ENCODE measurements around the gene DNASE1L1. TPM values are rescaled to one million over a fixed set of nuclear protein-coding genes. Genes with fewer than 3 reads are reported as not detected.

DNASE1L1 gene, protein sequence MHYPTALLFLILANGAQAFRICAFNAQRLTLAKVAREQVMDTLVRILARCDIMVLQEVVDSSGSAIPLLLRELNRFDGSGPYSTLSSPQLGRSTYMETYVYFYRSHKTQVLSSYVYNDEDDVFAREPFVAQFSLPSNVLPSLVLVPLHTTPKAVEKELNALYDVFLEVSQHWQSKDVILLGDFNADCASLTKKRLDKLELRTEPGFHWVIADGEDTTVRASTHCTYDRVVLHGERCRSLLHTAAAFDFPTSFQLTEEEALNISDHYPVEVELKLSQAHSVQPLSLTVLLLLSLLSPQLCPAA
- total RNA-seq (2014; rRNA removed; shearing (Covaris generic); ENCODE audit: low replicate concordance) = 40.3 and 46.1 TPM in 2 replicates

DNA sequence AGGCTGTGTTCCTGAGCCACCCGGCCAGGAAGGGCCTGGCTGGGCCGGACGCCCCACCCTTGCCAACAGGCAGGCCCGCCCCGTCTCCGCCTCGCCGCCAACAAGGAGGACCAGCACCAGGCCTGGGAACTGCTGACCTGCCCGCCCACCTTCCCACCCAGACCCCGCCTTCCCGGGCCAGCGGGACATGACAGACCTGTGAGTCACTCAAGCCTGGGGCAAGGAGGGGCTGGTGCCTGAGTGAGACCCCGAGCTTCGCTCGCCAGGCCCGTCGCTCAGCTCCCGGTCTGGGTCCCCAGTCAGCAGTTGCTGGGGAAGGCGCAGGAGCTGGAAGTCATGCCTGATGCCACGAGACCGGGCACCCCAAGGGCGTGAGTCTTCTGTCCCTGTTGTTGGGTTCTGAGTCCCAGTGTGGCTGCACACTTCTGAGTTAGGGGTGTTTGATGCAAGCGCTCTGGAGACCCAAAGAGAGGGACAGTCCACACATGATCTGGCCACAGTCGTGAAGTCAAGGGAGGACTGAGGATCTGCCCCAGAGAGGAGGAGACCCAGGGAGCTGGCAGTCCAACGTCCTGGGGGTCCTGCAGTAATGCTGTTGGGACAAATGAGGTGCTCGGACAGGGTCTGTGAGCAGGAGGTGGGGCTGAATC, at the start of gene DNASE1L1:
DNASE1L1 (minus strand) TSS at position 33 of the 650 bp plus-strand sequence. CDS start 3,686 bp downstream, outside the sequence.
- DNase-seq (ENCODE audit: low read depth) = peak; percentile 86
- in situ Hi-C loops (cut with HindIII; ENCODE audit: low pct_unique_long_range_greater_than_20kb, low sequenced_read_pairs) = no loop called here

DNA sequence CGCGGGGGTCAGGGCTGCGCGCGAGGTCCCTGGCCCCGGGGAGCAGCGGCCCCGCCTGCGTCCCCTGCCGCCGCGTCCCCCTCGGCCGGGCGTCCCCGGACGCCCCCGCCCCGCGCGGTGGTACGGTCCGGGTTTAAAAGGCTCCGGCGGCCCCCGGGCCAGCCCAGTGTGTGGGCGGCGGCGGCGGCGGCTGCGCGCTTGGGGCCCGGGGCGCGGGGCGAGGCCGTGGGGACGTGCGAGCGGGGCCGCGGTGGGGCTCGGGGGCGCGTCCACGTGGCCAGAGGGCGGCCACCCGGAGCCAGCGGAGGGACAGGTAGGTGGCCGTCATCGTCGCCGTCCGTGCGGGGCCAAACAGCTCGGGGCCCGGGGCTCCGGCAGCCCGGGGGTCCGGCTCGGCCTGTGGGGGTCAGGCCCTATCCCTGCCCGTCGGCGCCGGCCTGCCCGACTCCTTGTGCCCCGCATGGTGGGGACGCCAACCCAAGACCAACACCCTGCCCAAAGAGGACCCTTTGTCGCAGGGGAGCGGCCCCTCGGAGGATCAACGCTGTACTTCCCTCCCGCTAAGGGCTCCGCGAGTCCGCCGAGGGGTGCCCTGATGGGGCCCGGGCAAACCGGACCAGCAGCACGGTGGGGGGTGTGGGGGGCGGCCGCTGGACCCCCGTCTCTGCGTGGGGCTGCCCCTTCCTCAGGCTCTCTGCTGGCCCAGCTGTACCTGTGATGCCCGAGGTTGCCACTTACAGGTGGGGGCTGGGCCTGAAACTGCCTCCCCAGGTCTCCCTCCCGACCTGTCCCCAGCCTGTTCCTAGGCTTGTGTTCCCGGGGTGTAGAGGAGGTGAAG, 49.3 kb upstream of the DNASE1L1 start, which contains the start of gene PLXNA3:
PLXNA3 (plus strand) TSS at position 166 of the 838 bp plus-strand sequence. CDS start 1,903 bp downstream, outside the sequence.
- DNase-seq (ENCODE audit: low read depth) = no peak
- in situ Hi-C loops (cut with HindIII; ENCODE audit: low pct_unique_long_range_greater_than_20kb, low sequenced_read_pairs) = no loop called here

DNA sequence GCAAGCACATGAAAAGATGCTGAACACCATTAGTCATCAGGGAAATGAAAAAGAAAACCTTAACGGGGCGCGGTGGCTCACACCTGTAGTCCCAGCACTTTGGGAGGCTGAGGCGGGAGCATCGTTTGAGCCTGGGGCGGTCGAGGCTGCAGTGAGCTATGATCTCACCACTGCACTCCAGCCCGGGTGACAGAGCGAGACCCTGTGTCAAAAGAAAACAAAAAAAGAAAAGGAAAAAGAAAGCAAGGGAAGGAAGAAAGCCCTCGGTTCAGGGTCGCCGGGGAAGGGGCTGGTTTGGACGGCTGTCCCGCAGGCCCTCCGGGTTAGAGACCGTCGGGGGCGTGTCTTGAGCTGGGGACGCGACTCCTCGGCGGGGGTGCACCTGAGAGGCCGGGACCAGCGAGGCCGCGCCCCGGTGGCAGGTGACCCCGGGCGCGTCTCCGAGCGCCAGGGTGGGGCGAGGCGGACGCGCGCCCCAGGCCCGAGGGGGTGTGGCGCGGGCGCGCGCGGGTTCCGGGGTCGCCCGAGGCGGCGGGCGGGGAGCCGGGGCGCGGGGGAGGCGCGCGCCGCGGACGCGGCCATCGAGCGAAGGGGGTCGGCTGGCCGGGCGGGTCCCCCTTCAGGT, 48.5 kb upstream of the DNASE1L1 start:
- in situ Hi-C loops (cut with HindIII; ENCODE audit: low pct_unique_long_range_greater_than_20kb, low sequenced_read_pairs) = no loop called here
- peak; percentile 30 for DNase-seq (ENCODE audit: low read depth)

DNA sequence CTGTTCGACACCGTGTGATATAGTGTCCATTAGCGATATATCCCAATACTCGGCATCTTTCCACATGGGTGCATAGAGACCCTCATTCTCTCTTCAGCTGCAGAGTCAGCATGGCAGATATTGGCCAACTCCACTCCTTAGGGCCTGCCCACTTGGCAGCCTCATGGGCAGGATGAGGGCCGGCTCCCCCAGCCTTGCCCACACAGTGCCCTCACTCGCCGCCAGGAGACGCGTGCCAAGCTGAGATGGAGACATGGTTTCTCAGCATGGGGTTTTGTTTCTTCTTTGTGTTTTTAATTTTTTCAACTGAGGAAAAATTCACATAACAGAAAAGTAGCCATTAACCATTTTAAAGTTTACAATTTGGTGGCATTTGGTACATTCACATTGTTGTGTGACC, 43.8 kb upstream of the DNASE1L1 start:
- no peak for DNase-seq (ENCODE audit: low read depth)
- in situ Hi-C loops (cut with HindIII; ENCODE audit: low pct_unique_long_range_greater_than_20kb, low sequenced_read_pairs) = no loop called here

DNA sequence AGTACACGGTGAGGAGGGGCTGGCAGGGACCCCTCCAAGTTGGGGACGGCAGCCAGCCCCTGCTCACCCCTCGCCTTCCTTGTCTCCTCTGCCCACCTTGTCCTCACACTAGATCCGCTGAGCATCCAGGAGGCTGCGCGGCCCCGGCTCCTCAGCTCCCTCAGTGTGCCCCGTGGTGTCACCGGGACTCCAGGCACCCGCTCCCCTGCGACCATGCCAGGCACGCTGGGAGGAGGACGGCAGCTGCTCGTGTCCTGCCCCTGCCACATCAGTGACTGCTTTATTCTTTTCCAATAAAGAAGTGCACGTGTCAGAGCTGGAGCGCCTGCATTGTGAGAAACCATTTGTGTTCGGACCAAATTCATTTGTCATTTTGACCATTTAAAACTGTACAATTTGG, 41.3 kb upstream of the DNASE1L1 start:
- in situ Hi-C loops (cut with HindIII; ENCODE audit: low pct_unique_long_range_greater_than_20kb, low sequenced_read_pairs) = no loop called here
- no peak for DNase-seq (ENCODE audit: low read depth)

DNA sequence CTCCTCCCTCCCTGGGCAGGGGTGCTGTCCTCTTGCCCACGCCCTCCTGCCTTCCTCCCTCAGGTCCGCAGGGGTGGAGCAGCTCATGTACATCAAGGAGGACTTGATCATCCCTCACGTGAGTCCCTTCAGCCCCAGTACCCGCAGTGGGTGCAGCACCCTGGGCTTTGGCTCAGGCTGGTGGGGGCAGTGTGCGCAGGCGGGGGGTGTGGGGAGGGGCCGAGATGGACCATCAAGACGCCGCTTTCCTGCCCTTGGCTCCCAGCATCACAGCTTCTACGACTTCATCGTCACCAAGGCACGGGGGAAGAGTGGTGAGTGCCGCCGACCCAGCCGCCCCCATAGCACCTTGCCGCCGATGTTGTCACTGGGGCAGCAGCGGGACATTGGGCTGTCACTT, 40.6 kb upstream of the DNASE1L1 start:
- no peak for DNase-seq (ENCODE audit: low read depth)
- in situ Hi-C loops (cut with HindIII; ENCODE audit: low pct_unique_long_range_greater_than_20kb, low sequenced_read_pairs) = no loop called here

DNA sequence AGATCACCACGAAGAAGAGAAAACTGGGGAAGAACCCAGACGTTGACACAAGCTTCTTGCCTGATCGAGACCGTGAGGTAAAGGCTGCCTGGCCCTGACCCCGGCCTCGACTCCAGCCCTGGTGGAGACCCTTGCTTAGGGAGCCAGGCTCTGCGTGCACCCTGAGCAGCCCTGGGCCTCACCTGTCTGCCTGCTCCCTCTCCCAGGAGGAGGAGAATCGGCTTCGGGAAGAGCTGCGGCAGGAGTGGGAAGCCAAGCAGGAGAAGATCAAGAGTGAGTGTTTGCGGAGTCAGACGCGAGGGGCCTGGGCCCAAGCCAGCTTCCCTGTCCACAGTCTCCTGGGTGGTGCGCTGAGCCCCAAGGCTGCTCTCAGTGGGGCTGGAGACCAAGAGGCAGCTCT, 39.4 kb upstream of the DNASE1L1 start:
- in situ Hi-C loops (cut with HindIII; ENCODE audit: low pct_unique_long_range_greater_than_20kb, low sequenced_read_pairs) = no loop called here

DNA sequence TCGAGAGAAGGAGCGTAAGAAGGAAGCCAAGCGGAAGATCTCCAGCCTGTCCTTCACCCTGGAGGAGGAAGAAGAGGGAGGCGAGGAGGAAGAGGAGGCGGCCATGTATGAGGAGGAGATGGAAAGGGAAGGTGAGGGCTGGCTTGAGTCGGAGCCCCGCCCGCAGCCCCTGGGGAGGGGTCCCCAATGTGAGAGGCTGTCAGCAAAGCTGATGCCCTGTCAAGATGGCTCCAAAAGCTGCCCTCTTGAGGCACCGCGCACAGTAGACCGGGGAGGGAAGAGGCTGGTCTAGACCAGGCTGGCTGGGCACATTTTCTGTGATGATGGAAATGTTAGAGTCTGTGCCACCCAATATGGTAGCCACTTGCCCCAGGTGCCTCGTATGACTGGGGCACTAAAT, 37.4 kb upstream of the DNASE1L1 start:
- in situ Hi-C loops (cut with HindIII; ENCODE audit: low pct_unique_long_range_greater_than_20kb, low sequenced_read_pairs) = no loop called here
- no peak for DNase-seq (ENCODE audit: low read depth)

More for the DNA sequence above, 39.4 kb upstream of the DNASE1L1 start:
- no peak for DNase-seq (ENCODE audit: low read depth)

DNA sequence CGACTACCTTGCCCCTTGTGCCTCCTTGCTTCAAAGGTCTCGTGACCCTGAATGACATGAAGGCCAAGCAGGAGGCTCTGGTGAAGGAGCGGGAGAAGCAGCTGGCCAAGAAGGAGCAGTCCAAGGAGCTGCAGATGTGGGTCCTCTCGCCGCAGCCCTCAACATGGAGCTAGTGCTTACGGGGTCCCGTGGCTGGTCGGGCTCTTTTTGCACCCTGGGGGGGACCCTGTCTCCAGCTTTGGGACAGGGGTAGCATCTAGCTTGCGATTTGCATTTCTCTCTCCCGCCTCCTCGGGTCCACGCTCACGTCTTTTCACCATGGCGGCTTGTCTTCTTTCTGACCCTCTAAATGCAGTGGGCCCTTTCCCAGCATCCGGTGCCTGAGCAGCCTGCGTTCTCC, 36.7 kb upstream of the DNASE1L1 start:
- no peak for DNase-seq (ENCODE audit: low read depth)
- in situ Hi-C loops (cut with HindIII; ENCODE audit: low pct_unique_long_range_greater_than_20kb, low sequenced_read_pairs) = no loop called here

DNA sequence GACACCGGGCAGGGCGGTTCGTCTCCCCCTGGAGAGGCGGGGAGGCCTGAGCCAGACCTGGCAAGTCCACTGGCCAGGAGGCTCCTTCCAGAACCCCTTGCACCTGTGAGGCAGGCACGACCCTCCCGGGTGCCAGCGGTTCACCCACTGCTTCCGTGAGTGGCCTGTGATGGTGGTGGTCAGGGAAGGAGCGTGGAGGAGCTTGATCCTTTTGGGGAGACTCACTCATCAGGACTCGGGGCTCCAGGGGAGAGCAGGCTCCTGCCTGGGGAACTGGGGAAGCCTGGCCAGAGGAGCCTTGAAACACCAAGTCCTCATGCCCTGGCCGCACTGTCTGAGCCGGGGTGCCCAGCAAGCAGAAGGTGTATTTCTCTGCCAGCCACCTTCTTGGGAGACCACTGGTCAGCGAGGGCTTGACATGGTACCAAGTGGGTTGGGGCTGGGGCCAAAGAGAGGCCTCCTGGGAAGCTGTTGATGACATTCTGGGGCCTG, 35.7 kb upstream of the DNASE1L1 start:
- no peak for DNase-seq (ENCODE audit: low read depth)
- in situ Hi-C loops (cut with HindIII; ENCODE audit: low pct_unique_long_range_greater_than_20kb, low sequenced_read_pairs) = no loop called here

DNA sequence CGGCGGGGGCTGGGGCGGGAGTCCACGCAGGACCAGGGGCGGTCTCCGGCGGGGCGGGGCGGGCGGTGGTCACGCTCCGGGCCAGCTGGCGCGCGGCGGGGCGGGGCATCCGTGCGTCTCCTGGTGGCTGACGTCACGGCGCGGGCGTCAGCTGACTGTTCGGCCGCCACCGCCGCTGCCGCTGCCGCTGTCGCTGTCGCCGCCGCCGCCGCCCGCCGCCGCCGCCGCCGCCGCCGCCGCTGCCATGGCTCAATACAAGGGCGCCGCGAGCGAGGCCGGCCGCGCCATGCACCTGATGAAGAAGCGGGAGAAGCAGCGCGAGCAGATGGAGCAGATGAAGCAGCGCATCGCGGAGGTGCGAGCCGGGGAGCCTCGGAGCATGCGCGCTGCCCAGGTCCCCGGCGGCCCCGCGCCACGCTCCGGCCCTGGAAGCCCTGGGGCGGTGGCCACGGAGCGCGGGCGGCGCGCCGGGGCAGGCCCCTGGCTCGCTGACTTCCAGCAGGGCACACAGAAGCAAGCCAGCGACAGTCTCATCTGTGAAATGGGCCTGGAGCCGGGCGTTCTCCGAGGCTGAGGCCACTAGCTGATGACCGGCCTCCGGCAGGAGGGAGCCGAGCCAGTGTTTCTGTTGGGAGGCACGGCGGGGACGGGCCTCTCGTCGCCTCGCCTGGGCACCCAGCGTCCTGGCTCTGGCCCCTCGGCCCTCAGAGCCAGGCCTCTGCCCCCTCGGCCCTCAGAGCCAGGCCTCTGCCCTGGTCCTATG, 35.1 kb upstream of the DNASE1L1 start, which contains the start of gene FAM50A:
FAM50A (plus strand) TSS at position 150 of the 763 bp plus-strand sequence; CDS start at position 245, 95 bp downstream.
- peak; percentile 49 for DNase-seq (ENCODE audit: low read depth)
- in situ Hi-C loops (cut with HindIII; ENCODE audit: low pct_unique_long_range_greater_than_20kb, low sequenced_read_pairs) = no loop called here

DNA sequence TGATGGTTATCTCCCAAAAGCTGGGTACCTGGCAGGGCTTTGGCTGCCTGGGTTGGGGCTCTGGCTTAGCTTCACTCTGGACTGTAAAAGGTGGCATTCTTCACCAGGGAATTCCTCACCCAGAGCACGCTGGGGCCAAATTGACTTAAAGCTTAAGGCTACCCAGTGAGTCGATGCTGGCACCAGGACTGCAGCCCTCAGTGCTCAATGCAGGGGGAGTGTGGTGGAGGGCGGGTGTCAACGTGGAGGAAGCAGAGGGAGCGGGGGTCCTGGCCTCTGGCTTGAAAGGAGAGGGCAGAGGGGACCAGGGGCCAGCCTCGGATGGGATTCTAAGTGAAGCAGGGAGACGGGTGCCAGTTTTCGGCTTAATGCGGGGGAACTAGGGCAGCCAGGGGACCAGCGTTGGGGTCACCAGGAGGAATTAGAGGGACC, 34.4 kb upstream of the DNASE1L1 start:
- DNase-seq (ENCODE audit: low read depth) = no peak
- in situ Hi-C loops (cut with HindIII; ENCODE audit: low pct_unique_long_range_greater_than_20kb, low sequenced_read_pairs) = no loop called here

DNA sequence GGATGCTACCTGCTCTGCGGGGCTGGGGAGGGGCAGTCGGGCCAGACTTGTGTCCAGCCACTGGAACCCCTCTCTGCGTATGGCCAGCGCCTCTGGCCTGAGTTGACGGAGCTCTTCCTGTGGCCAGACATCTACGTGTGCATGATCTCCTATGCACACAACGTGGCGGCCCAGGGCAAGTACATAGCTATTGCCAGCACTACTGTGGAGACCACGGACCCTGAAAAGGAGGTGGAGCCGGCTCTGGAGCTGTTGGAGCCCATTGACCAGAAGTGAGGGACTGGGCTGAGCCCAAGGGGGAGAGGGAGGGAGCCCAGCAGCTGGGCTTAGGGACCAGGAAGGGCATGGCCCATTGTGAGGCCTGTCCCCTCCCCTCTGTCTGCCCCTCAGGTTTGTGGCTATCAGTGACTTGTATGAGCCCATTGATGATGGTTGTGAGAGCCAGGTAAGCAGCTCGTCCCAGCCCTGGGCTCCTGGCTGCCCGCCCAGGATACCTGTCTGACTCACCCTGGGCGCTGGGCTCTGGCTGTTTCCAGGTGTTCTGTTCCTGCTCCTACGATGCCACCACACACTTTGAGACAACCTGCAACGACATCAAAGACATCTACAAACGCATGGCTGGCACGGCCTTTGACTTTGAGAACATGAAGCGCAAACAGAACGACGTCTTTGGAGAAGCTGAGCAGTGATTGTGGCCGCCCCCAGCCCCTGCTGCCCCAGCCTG, 33.1 kb upstream of the DNASE1L1 start:
- no peak for DNase-seq (ENCODE audit: low read depth)
- in situ Hi-C loops (cut with HindIII; ENCODE audit: low pct_unique_long_range_greater_than_20kb, low sequenced_read_pairs) = no loop called here

DNA sequence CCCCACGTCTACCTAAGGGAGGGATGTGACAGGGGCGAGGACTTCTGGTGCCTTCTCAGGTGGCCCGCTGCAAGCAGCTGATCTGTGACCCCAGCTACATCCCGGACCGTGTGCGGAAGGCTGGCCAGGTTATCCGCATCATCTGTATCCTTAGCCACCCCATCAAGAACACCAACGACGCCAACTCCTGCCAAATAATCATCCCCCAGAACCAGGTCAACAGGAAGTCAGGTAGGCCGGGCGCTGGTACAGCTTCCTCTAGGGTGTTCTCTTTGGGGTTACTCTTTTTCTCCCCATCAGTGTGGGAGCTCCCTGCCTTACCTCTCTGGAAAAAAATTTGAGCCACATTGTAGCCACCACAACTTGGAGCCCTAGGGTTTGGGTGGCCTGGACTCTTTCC, 32.5 kb upstream of the DNASE1L1 start:
- in situ Hi-C loops (cut with HindIII; ENCODE audit: low pct_unique_long_range_greater_than_20kb, low sequenced_read_pairs) = no loop called here
- DNase-seq (ENCODE audit: low read depth) = no peak

DNA sequence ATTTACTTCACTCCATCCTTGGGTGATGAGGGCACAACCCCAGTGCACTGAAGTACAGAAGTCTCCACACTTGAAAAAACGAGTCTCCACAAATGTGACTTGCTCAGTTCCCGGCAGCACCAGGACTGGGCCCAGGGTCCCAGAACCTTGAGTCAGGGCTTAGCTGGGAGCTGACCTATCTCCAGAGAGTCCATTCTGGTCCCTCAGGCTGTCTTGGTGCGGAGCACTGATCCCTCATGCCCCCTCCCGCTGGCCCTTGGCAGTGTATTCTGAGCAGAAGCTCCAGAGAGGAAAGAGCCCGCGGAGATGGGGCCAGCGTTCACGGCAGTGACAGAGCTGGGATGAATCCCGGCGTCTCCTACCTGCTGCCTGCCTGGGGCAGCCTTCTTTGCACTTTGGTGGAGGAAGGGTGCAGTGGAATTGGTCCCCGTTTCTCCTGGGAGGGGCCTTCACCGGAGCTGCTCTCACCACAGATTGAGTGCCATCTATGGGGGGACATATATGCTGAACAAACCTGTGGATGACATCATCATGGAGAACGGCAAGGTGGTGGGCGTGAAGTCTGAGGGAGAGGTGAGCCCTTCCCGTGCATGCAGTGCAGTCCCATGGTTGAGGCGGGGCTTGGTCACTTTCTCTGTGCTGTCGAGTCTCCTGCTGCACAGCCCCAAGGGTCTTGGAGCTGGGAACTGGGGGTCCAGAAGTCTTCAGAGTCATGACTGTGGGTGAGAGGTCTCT, 31.7 kb upstream of the DNASE1L1 start:
- in situ Hi-C loops (cut with HindIII; ENCODE audit: low pct_unique_long_range_greater_than_20kb, low sequenced_read_pairs) = no loop called here
- no peak for DNase-seq (ENCODE audit: low read depth)

DNA sequence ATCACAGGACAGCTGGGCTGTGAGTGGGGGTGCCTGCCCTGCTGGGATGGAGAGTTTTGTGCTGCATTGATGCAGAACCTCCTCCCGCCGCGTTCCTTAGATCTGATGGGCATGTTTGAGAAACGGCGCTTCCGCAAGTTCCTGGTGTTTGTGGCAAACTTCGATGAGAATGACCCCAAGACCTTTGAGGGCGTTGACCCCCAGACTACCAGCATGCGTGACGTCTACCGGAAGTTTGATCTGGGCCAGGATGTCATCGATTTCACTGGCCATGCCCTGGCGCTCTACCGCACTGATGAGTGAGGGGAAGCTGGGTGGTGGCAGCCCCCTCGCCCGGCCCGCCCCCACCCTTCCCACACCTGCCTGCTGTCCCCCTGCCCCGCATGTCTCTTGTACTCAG, 30.8 kb upstream of the DNASE1L1 start:
- DNase-seq (ENCODE audit: low read depth) = no peak
- in situ Hi-C loops (cut with HindIII; ENCODE audit: low pct_unique_long_range_greater_than_20kb, low sequenced_read_pairs) = no loop called here

Data from Caki2 (cell line).